ENCODE data around the gene SERPINI2. TPM values are rescaled to one million over a fixed set of nuclear protein-coding genes. Genes with fewer than 3 reads are reported as not detected.
"Not testable (repeated sequence)": the region's sequence is repeated elsewhere in the genome, so short reads cannot be mapped to it uniquely, and the experiment has no call there.

Gene SERPINI2
- total and polyA plus RNA-seq, 4 donors: 0.49 to 5.2 (median 3.7) TPM

GRCh38 chr3:167450195-167450594 lies 23.6 kb downstream of the SERPINI2 start:
- Histone ChIP-seq H3K9ac (ENCODE audit: insufficient read depth in 1 of 2, low read length in 2 of 2) (no peak overlapping the region), H3K36me3 (ENCODE audit: control insufficient read depth in 4 of 4, insufficient read depth in 4 of 4, low read length in 4 of 4) (no peaks in the 10 kb centered on the region), H3K9me3 (ENCODE audit: control insufficient read depth in 4 of 4, insufficient read depth in 3 of 4, low read length in 3 of 4) (no peaks in the 10 kb centered on the region), H3K27me3 (ENCODE audit: control insufficient read depth in 3 of 3, insufficient read depth in 3 of 3, low read length in 2 of 3) (no peaks in the 10 kb centered on the region), H3K27ac (ENCODE audit: low read depth in 1 of 2, low read length in 1 of 2) (no peak overlapping the region), H3K4me1 (ENCODE audit: control insufficient read depth in 5 of 5, insufficient read depth in 5 of 5, low read length in 5 of 5) (peaks cover 0 to 3% (median 0%) of the 10 kb centered on the region in 5 donors), H3K4me3 (no peak overlapping the region)
- 74 to 92% methylated on average over 5 of the region's 5 CpGs for WGBS, 2 donors
- no peak for ATAC-seq (ENCODE audit: insufficient read depth, low FRiP score)
- DNase-seq: no peak
- no peak for TF ChIP-seq CTCF (IDR thresholded peaks at IDR 0.05; ENCODE audit: control extremely low read depth, extremely low read depth)

GRCh38 chr3:167445491-167445890 lies 28.4 kb downstream of the SERPINI2 start:
- Histone ChIP-seq H3K9me3 (ENCODE audit: control insufficient read depth in 4 of 4, insufficient read depth in 3 of 4, low read length in 3 of 4) (no peaks in the 10 kb centered on the region), H3K9ac (ENCODE audit: insufficient read depth in 1 of 2, low read length in 2 of 2) (no peak overlapping the region), H3K4me3 (no peak overlapping the region), H3K27ac (ENCODE audit: low read depth in 1 of 2, low read length in 1 of 2) (no peak overlapping the region), H3K27me3 (ENCODE audit: control insufficient read depth in 3 of 3, insufficient read depth in 3 of 3, low read length in 2 of 3) (no peaks in the 10 kb centered on the region), H3K36me3 (ENCODE audit: control insufficient read depth in 4 of 4, insufficient read depth in 4 of 4, low read length in 4 of 4) (no peaks in the 10 kb centered on the region), H3K4me1 (ENCODE audit: control insufficient read depth in 5 of 5, insufficient read depth in 5 of 5, low read length in 5 of 5) (peaks cover 0 to 3% (median 0%) of the 10 kb centered on the region in 5 donors)
- no peak for TF ChIP-seq CTCF (IDR thresholded peaks at IDR 0.05; ENCODE audit: control extremely low read depth, extremely low read depth)
- ATAC-seq (ENCODE audit: insufficient read depth, low FRiP score): no peak
- DNase-seq: no peak

- no peak overlapping the region for H3K27ac ChIP-seq (ENCODE audit: low read depth in 1 of 2, low read length in 1 of 2)
- DNase-seq: no peak
- no peaks in the 10 kb centered on the region for H3K9me3 ChIP-seq (ENCODE audit: control insufficient read depth in 4 of 4, insufficient read depth in 3 of 4, low read length in 3 of 4)
- peaks cover 0 to 3% (median 0%) of the 10 kb centered on the region in 5 donors for H3K4me1 ChIP-seq (ENCODE audit: control insufficient read depth in 5 of 5, insufficient read depth in 5 of 5, low read length in 5 of 5)
- 42 to 54% methylated on average over 2 of the region's 2 CpGs for WGBS, 2 donors
- no peak overlapping the region for H3K9ac ChIP-seq (ENCODE audit: insufficient read depth in 1 of 2, low read length in 2 of 2)
- TF ChIP-seq CTCF (IDR thresholded peaks at IDR 0.05; ENCODE audit: control extremely low read depth, extremely low read depth): no peak
- no peaks in the 10 kb centered on the region for H3K36me3 ChIP-seq (ENCODE audit: control insufficient read depth in 4 of 4, insufficient read depth in 4 of 4, low read length in 4 of 4)
- H3K27me3 ChIP-seq (ENCODE audit: control insufficient read depth in 3 of 3, insufficient read depth in 3 of 3, low read length in 2 of 3): no peaks in the 10 kb centered on the region
- no peak for ATAC-seq (ENCODE audit: insufficient read depth, low FRiP score)
- no peak overlapping the region for H3K4me3 ChIP-seq
Observed at GRCh38 chr3:167441256-167441655, 32.6 kb downstream of the SERPINI2 start.

- no peaks in the 10 kb centered on the region for H3K9me3 ChIP-seq (ENCODE audit: control insufficient read depth in 4 of 4, insufficient read depth in 3 of 4, low read length in 3 of 4)
- TF ChIP-seq CTCF (IDR thresholded peaks at IDR 0.05; ENCODE audit: control extremely low read depth, extremely low read depth): no peak
- no peaks in the 10 kb centered on the region for H3K27me3 ChIP-seq (ENCODE audit: control insufficient read depth in 3 of 3, insufficient read depth in 3 of 3, low read length in 2 of 3)
- H3K4me3 ChIP-seq: no peak overlapping the region
- H3K27ac ChIP-seq (ENCODE audit: low read depth in 1 of 2, low read length in 1 of 2): no peak overlapping the region
- no peak overlapping the region for H3K9ac ChIP-seq (ENCODE audit: insufficient read depth in 1 of 2, low read length in 2 of 2)
- no peak for ATAC-seq (ENCODE audit: insufficient read depth, low FRiP score)
- H3K4me1 ChIP-seq (ENCODE audit: control insufficient read depth in 5 of 5, insufficient read depth in 5 of 5, low read length in 5 of 5): no peaks in the 10 kb centered on the region
- DNase-seq: no peak
- 77 to 94% methylated on average over 2 of the region's 2 CpGs for WGBS, 2 donors
- H3K36me3 ChIP-seq (ENCODE audit: control insufficient read depth in 4 of 4, insufficient read depth in 4 of 4, low read length in 4 of 4): no peaks in the 10 kb centered on the region
Observed at GRCh38 chr3:167437428-167438139, 36.3 kb downstream of the SERPINI2 start.

- 90 to 93% methylated on average over 3 of the region's 3 CpGs for WGBS, 2 donors
- H3K4me1 ChIP-seq (ENCODE audit: control insufficient read depth in 5 of 5, insufficient read depth in 5 of 5, low read length in 5 of 5); H3K9ac ChIP-seq (ENCODE audit: insufficient read depth in 1 of 2, low read length in 2 of 2); H3K36me3 ChIP-seq (ENCODE audit: control insufficient read depth in 4 of 4, insufficient read depth in 4 of 4, low read length in 4 of 4); H3K4me3 ChIP-seq; H3K27me3 ChIP-seq (ENCODE audit: control insufficient read depth in 3 of 3, insufficient read depth in 3 of 3, low read length in 2 of 3); H3K27ac ChIP-seq (ENCODE audit: low read depth in 1 of 2, low read length in 1 of 2); DNase-seq; ATAC-seq (ENCODE audit: insufficient read depth, low FRiP score); H3K9me3 ChIP-seq (ENCODE audit: control insufficient read depth in 4 of 4, insufficient read depth in 3 of 4, low read length in 3 of 4): not testable (repeated sequence)
Observed at GRCh38 chr3:167426962-167427361, 46.9 kb downstream of the SERPINI2 start.

Measured in lung (tissue), 12 donors.